ENCODE results near the gene TWIST2. TPM values are rescaled to one million over a fixed set of nuclear protein-coding genes. Genes with fewer than 3 reads are reported as not detected.

TWIST2 gene
- total RNA-seq, 2 experiments from 2014 or later, result not detected

DNA sequence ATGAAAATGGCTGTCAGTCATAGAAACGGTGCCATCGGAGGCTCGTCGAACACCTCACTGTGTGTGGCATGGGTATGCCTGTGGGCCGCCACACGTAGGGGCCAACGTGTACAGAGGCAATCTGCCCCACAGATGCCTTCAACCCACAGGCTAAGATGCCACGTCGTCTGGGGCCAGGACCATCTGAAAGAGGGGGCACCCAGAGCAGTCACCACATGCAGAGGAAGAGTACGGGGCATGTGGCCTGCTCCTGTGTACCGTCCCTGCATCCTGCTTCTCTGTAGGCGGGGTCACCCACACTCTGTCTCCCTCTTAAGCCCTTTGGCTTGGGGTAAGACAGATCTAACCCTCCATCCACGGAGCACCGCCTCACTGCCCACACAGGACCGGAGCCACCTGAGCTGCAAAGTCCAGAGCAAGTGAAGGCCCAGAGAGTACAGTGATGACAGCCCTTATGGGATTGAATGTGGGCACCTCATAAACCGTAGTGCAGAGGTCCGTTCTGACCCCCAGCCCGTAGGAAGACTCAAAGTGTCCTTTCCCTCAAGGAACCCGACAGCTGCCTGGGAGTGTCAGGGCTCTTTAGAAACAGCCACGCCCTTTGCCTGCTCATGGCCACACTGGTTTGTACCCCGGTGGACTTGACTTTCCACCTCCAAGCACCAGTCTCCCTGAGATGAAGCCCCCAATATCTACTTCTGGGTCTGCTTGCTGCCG, 66.2 kb downstream of the TWIST2 start:
- no peak overlapping the region for H3K4me3 ChIP-seq (ENCODE audit: low read length)
- Mint-ChIP-seq H3K9me3 (no peaks in the 10 kb centered on the region), H3K4me1 (ENCODE audit: low read depth) (no peaks in the 10 kb centered on the region), H3K27ac (no peak overlapping the region), H3K27me3 (peaks cover 21% of the 10 kb centered on the region), H3K36me3 (ENCODE audit: low read depth) (no peaks in the 10 kb centered on the region), H3K4me3 (no peak overlapping the region)
- H3K4me1 ChIP-seq (ENCODE audit: insufficient read depth, low read length), result no peaks in the 10 kb centered on the region
- CTCF ChIA-PET, result no interaction called here
- TF ChIP-seq, protein P1, sequence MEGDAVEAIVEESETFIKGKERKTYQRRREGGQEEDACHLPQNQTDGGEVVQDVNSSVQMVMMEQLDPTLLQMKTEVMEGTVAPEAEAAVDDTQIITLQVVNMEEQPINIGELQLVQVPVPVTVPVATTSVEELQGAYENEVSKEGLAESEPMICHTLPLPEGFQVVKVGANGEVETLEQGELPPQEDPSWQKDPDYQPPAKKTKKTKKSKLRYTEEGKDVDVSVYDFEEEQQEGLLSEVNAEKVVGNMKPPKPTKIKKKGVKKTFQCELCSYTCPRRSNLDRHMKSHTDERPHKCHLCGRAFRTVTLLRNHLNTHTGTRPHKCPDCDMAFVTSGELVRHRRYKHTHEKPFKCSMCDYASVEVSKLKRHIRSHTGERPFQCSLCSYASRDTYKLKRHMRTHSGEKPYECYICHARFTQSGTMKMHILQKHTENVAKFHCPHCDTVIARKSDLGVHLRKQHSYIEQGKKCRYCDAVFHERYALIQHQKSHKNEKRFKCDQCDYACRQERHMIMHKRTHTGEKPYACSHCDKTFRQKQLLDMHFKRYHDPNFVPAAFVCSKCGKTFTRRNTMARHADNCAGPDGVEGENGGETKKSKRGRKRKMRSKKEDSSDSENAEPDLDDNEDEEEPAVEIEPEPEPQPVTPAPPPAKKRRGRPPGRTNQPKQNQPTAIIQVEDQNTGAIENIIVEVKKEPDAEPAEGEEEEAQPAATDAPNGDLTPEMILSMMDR (IDR thresholded peaks at IDR 0.05), result no peak
- H3K27ac ChIP-seq (ENCODE audit: low read depth in 1 of 2, low read length in 2 of 2), result no peak overlapping the region
- DNase-seq (no peak), ATAC-seq (ENCODE audit: poor library complexity) (no peak)
- POLR2A ChIA-PET, result no interaction called here
- peaks cover 0 to 18% of the 10 kb centered on the region in 2 experiments for H3K9me3 ChIP-seq (ENCODE audit: control insufficient read depth in 1 of 2, insufficient read depth in 1 of 2, low read length in 2 of 2)
- no peaks in the 10 kb centered on the region for H3K36me3 ChIP-seq (ENCODE audit: insufficient read depth, low read length)
- intact Hi-C loops (cut with DNase I, micrococcal nuclease), result no loop called here
- peaks cover 0 to 10% of the 10 kb centered on the region in 2 experiments for H3K27me3 ChIP-seq (ENCODE audit: control insufficient read depth in 1 of 2, insufficient read depth in 2 of 2, low read length in 2 of 2)

DNA sequence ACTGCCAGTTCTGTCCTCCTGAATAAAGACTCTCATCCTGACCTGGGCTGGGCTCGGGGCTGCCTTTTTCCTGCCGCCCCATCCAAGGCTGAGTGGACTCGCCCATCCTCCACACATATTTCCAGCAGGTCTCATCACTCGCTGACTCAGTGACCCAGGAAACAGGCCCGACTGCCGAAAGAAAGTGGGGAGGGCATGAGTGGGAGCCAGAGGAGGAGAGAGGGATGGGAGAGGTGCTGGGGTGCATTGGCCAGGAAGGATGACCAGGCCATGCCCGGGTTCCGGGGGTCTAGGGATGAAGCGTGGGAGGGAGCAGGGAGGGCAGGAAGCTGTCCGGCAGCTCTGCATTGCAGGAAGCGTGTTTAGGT, 66.7 kb downstream of the TWIST2 start:
- H3K27me3 Mint-ChIP-seq, result peaks cover 22% of the 10 kb centered on the region
- H3K4me3 ChIP-seq (ENCODE audit: low read length), result no peak overlapping the region
- H3K9me3 Mint-ChIP-seq, result no peaks in the 10 kb centered on the region
- H3K36me3 Mint-ChIP-seq (ENCODE audit: low read depth), result no peaks in the 10 kb centered on the region
- ATAC-seq (ENCODE audit: poor library complexity) (no peak), DNase-seq (no peak)
- peaks cover 0 to 10% of the 10 kb centered on the region in 2 experiments for H3K27me3 ChIP-seq (ENCODE audit: control insufficient read depth in 1 of 2, insufficient read depth in 2 of 2, low read length in 2 of 2)
- H3K27ac ChIP-seq (ENCODE audit: low read depth in 1 of 2, low read length in 2 of 2), result no peak overlapping the region
- CTCF ChIA-PET, result no interaction called here
- H3K36me3 ChIP-seq (ENCODE audit: insufficient read depth, low read length), result no peaks in the 10 kb centered on the region
- no peaks in the 10 kb centered on the region for H3K4me1 Mint-ChIP-seq (ENCODE audit: low read depth)
- no peaks in the 10 kb centered on the region for H3K4me1 ChIP-seq (ENCODE audit: insufficient read depth, low read length)
- intact Hi-C loops (cut with DNase I, micrococcal nuclease), result no loop called here
- POLR2A ChIA-PET, result no interaction called here
- H3K9me3 ChIP-seq (ENCODE audit: control insufficient read depth in 1 of 2, insufficient read depth in 1 of 2, low read length in 2 of 2), result peaks cover 0 to 12% of the 10 kb centered on the region in 2 experiments
- TF ChIP-seq, protein P1 (IDR thresholded peaks at IDR 0.05), result no peak
- H3K4me3 Mint-ChIP-seq, result no peak overlapping the region
- no peak overlapping the region for H3K27ac Mint-ChIP-seq

DNA sequence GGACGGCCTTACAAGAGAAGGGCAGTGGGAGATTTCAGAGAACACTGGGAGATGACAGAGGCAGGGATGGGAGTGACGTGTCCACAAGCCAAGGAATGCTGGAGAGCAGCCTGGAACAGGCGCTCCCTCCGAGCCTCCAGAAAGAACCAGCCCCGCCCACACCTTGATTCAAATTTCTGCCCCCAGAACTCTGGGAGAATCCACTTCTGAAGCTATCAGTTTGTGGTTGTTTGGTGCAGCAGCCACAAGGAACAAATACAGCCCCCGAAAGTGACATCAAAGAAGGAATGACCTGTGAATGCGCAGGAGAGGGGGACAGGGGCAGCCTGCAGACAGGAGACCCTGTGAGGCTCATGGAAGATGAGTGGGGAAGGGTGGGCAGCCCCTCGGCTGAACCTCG, 67.3 kb downstream of the TWIST2 start:
- Histone ChIP-seq H3K9me3 (ENCODE audit: control insufficient read depth in 1 of 2, insufficient read depth in 1 of 2, low read length in 2 of 2) (peaks cover 0 to 11% of the 10 kb centered on the region in 2 experiments), H3K27me3 (ENCODE audit: control insufficient read depth in 1 of 2, insufficient read depth in 2 of 2, low read length in 2 of 2) (peaks cover 0 to 10% of the 10 kb centered on the region in 2 experiments), H3K4me3 (ENCODE audit: low read length) (no peak overlapping the region), H3K36me3 (ENCODE audit: insufficient read depth, low read length) (no peaks in the 10 kb centered on the region), H3K27ac (ENCODE audit: low read depth in 1 of 2, low read length in 2 of 2) (no peak overlapping the region), H3K4me1 (ENCODE audit: insufficient read depth, low read length) (no peaks in the 10 kb centered on the region)
- POLR2A ChIA-PET, result no interaction called here
- H3K27ac Mint-ChIP-seq, result no peak overlapping the region
- H3K9me3 Mint-ChIP-seq, result no peaks in the 10 kb centered on the region
- ATAC-seq (ENCODE audit: poor library complexity), result no peak
- DNase-seq, result no peak
- H3K4me1 Mint-ChIP-seq (ENCODE audit: low read depth), result no peaks in the 10 kb centered on the region
- intact Hi-C loops (cut with DNase I, micrococcal nuclease), result no loop called here
- no peaks in the 10 kb centered on the region for H3K36me3 Mint-ChIP-seq (ENCODE audit: low read depth)
- peaks cover 26% of the 10 kb centered on the region for H3K27me3 Mint-ChIP-seq
- H3K4me3 Mint-ChIP-seq, result no peak overlapping the region
- CTCF ChIA-PET, result no interaction called here
- TF ChIP-seq, protein P1 (IDR thresholded peaks at IDR 0.05), result no peak
